ENCODE measurements around the gene MANSC4.
A peak's percentile ranks its signal among the peaks of the same experiment; 100 is the strongest.

The MANSC4 gene

DNA sequence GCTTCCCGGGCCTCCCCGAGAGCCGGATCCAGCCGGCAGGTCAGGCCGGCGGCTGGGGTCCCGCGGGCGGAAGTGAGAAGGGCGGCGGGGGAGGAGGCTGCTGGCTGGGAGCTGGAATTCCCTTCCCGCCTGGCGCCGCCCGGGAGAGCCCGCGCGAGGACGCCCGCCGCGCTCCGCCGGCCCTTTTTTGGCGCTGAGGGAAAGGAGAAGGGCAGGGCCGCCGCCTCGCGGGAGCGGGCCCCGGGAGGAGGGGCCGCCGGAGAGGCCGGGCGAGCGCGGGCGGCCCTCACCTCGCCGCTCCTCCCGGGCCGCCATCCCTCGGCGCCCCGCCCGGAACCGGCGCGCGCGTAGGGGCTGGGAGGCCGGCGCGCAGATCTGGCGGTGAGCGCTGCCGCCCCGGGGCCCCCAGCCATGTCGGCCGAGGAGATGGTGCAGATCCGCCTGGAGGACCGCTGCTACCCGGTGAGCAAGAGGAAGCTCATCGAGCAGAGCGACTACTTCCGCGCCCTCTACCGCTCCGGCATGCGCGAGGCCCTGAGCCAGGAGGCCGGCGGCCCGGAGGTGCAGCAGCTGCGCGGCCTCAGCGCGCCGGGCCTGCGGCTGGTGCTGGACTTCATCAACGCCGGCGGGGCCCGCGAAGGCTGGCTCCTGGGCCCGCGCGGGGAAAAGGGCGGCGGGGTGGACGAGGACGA, at the start of gene MANSC4, which contains the start of gene KLHL42:
Gene MANSC4 (minus strand): TSS at position 317 of the 692 bp plus-strand sequence. CDS start 8,960 bp downstream, outside the sequence.
Gene KLHL42 (plus strand): TSS at position 314 of the 692 bp plus-strand sequence. CDS start 98 bp downstream, at position 412.
- peak; percentile 51 for DNase-seq (ENCODE audit: low read depth)

DNA sequence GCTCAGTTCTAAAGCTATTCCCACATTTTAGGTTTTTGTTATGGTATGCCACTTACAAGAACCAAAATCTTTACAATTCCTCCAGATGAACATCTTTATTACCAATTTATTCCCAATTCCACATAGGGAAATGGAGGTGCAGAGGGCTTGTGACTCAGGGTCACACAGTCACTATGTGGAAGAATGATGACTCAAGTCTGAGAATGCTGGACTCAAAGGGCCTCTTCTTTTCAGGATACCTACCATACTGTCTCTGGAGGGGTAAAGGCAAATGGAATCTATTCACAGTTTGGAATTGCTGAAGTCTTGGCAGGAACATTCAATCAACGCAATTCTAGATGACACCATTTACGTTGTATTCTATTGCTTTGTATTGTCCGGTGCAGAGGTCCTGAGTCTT, 48.2 kb upstream of the MANSC4 start:
- no peak for DNase-seq (ENCODE audit: low read depth)

DNA sequence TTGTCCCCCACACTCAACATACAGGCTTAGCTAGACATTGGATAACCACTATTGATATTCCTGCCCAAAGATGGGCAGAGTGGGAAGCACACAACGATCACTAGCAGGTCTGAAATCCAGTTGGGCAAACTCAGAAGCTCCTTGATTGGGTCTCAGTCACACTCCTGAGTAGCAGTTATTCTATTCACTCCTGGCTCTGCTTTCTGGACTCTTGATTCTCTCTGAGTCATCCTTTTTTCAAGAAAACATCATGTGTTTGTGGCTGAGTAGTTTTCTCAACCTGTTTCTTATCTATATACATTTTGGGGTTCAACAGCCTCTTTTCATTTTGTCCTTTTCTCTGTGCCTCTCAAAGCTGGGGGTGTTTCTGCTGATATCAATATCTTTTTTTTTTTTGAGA, 46.0 kb upstream of the MANSC4 start:
- no peak for DNase-seq (ENCODE audit: low read depth)

DNA sequence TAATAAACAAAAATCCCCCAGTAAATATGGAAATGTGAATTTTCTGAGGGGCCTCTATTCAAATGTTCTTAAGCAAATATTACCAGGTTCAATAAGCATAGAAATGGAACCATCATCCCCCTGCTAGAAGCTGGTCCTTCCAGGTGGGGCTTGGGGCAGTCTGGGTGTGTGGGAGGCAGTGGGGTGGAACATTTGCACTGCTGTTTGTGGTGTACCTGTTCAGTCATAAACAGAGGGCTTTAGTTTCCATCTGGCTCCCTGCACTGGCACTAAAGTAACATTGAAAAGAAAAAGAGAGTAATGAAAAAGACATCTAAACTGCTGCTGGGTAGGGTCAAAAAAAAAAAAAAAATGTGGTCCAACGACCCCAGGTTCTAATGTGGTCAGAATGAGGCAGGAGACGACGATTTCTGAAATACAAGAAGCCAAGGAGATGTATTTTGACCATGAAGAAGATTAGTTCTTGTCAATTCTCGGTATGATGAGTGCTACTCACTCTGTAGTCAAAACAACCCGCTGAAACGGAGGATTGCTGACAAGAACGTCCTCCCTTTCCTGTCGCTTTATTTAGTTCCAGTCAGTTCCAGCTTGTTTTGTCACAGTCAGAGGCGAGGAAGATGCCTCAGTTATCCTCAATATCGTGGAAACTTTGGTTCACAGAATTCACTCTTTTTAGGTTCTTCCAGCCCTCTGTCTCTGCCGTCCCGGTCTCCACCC, 44.2 kb upstream of the MANSC4 start:
- DNase-seq (ENCODE audit: low read depth): no peak

DNA sequence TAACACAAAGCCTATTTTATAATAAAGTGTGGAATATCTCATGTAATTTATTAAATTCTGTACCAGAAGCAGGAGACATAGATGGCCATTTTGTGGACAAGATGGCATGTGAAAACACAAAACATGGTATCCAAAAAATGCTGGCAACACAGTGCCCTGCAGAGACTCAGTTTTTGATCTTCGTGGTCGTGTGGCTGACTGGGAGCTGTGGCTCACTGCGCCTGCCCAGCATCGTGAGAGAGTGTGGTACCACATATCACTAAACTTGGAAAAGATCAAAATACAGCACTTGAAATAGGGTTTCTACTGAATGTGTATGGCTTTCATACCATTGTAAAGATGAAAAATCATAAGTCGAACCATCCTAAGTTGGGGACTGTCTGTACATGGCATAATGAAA, 43.0 kb upstream of the MANSC4 start:
- DNase-seq (ENCODE audit: low read depth): no peak

DNA sequence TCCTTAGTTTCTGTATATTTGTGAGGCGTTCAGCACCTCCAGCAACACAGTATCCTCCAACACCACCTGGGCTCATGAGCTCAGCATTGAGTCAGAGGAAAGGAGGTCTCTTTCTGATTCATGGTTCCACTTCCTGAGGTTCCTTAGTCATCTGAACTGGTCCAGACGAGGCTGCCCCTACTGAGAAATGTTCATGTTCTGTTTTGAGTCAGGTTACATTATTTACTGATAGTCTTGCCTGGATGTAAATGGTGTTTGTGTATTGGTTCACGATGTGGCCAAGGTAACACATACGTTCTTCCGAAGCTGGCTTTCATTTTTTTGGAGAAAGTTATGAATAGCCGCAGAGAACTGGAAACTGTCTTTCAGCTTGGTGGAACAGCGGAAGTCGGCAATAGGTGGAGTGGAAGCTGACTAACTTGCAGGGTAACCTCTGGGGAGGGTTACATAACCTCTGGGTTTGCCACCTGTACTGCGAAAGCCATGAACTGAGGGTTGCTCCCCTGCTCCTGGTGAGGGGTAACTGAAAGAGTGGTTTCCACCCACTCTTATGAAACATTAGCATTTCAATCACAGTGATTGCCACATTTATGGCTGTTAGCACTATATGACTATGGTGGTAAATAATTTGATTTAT, 42.2 kb upstream of the MANSC4 start:
- peak; percentile 65 for DNase-seq (ENCODE audit: low read depth)

DNA sequence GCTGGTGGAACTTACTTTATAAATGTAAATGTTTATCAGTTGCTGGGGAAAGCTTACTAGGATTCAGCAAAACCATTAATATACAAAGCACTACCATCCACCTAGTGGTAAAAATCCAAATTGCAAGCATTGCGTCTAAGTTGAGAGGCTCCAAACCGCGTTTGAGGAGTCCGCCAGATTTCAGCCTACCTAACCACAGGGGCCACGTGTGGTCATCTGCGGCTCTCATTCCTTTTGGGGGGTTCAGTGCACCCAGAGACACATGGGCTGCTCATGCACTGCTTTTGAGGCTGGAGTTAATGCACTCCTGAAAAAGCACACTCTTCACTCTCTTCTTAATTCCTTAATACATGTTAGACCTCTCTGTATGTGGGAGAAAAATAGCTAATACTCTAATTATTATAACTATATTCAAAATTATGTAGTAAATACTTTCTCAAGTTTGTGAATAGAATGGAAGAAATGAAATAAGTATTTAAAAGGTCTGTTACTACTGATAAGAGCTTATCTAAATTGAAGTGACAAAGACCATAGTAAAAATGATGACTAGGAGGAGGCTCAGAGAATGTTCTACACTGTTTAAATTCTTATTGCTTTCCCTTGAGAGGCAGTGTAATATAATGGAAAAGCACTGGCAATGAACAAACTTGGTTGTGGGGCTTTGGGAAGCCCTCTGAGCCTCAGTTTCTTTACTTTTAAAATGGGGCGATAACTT, 41.4 kb upstream of the MANSC4 start:
- peak; percentile 13 for DNase-seq (ENCODE audit: low read depth)

DNA sequence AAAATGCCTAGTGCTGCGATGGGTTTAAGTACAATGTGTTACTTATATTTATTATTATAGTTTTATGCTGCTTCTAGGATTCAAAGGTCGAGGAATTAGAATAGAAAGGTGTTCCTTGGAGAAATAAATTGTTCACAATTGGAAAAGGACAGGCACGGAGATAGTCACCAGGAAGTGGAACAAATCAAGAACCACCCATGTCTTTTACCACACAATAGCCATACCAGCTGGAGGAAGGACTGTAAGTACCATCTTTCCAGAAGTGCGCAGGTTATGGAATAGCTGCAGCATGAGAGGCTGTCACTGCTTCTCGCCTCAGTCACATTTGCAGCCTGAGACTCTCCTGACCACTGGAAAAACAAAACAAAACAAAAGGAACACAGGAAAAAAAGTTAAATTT, 40.5 kb upstream of the MANSC4 start:
- DNase-seq (ENCODE audit: low read depth): no peak

DNA sequence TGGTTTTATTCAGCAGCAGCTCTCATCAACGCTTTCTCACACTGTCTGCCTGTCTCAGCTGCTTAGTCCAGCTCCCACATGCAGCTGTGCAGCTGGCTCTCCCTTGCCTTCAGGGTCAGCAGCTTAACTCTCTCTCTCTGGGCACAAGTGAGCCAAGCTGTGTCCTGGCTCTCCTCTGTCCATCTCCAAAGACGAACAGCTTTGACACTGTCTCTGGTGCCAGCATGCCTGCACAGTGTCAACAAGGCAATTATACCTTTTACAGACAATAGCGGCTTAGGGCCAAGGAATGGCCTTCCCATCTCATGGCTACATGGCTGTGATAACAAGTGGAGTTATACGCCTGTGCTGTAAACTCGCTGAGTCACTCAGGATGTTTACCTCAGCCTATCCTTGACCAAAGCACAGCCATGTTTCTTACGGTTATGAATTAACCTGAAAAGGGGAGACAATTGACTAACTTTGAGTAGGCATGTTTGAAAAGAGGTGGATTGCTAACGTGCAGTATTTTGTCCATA, 38.4 kb upstream of the MANSC4 start:
- no peak for DNase-seq (ENCODE audit: low read depth)

DNA sequence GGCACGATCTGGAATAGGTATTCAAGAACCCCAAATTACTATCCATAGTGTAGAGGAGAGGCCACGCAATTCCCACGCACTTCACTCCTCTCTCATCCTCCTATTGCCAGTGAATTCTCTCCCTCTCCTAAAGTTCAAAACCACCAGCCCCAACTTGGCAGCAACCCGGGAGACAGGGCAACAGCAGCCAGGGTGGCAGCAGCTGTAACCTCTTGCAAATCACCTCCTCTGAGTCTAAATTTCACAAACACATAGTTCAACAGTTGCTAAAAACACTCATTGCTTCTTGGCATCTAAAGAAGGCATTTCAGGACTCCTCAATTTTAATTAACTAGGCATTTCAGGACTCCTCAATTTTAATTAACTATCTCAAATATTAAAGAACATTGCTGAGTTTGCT, 37.7 kb upstream of the MANSC4 start:
- no peak for DNase-seq (ENCODE audit: low read depth)

DNA sequence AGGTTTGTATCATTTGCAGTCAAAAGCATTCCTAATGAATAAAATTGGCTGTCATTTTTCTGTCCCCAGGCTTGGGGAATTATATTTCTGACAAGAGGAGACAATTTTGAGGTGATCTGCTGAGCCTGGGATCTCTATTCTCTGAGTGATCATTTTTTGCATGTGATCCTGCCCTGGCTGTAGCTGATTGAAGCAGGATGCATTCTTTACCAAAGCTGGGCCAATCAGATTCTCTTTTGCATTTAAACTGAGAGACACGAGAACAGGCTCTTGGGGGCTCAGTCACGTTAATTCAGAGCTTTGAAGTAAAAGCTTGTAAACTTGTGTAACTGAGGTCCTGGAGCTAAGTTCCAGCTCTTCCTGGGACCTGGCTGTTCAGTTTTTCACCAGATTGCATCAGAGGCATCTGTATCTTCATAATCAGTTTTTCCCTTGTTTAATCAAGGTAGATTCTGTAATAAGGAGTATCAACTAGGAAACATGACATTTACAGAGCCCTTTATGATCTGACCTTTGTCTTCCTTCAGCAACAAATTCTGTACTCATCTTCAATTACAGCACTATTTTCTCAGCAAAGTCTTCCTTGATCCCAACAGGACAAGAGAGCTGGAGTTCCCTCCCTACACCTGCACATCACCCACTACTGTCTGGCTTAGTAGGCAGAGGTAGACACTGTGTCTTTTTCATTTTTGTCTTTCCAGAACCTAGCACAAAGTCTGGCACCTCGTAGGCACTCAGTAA, 35.0 kb upstream of the MANSC4 start:
- DNase-seq (ENCODE audit: low read depth): no peak

DNA sequence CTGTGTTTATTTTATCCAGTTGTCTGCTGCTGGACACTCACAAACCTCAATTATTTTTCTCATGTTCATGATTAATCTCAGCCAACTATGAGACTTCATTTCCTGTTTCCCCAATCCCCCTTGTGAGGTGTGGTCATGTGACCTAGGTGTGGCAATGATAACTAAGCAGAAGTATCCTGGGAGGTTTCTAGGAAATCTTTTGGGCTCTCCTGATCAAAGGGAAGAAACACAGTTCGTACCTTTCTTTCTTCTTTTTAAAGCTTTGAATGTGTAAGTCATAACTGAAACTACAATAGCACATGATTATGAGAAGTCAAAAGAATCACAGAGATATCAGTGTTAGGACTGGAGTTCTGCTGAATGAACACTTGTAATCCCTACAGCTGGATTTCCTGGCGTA, 34.4 kb upstream of the MANSC4 start:
- DNase-seq (ENCODE audit: low read depth): no peak

DNA sequence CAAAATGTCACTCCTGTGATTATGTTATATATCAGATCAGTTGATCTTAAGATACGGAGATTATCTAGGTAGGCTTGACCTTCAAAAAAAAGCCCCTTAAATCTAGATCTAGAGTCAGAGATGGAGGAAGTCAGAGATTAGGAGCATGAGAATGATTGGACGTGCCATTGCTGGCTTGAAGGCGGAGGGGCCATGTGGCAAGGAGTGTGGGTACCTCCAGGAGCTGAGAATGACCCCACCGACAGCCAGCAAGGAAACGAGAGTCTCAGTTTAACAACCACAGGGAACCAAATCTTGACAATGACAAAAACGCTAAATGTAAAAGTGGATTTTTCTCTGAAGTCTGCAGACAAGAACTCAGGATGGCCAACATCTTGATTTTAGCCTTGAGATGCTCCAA, 32.5 kb upstream of the MANSC4 start:
- no peak for DNase-seq (ENCODE audit: low read depth)

DNA sequence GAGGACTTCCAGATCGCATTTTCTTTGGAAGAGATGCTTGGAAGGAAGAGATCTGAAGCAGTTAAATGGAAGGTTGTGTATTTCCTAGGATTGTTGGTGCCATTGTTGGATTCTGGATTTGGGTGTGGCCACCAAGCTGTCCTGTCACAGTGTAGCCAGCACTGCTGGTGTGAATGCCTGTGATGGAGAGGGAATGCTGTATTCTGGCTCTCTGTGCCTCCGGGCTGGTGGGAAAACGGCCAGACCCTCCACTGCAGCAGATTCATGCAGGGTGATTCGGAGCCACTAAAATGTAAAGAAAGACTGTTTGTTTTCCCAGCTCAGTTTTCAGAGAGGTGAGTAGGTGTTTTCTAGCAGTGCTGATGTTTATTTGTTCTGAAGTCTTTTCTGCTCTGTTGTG, 30.7 kb upstream of the MANSC4 start:
- no peak for DNase-seq (ENCODE audit: low read depth)

DNA sequence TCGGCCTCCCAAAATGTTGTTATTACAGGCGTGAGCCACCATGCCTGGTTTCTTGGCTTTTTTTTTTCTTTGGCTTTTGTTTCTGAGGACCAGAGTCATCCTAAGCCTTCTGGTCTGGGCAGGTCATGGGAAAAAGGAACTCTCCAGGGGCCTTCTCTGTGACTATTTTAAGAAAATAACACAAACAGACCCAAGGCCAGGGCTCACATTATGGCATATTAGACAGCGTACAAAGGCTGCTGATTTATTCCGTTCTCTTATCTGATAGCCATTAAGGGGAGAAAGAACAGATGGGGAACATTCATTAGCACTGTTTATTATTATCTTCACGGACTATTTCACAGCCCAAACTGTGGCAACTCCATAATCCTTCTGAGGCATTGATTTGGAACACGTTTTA, 28.8 kb upstream of the MANSC4 start:
- no peak for DNase-seq (ENCODE audit: low read depth)

DNA sequence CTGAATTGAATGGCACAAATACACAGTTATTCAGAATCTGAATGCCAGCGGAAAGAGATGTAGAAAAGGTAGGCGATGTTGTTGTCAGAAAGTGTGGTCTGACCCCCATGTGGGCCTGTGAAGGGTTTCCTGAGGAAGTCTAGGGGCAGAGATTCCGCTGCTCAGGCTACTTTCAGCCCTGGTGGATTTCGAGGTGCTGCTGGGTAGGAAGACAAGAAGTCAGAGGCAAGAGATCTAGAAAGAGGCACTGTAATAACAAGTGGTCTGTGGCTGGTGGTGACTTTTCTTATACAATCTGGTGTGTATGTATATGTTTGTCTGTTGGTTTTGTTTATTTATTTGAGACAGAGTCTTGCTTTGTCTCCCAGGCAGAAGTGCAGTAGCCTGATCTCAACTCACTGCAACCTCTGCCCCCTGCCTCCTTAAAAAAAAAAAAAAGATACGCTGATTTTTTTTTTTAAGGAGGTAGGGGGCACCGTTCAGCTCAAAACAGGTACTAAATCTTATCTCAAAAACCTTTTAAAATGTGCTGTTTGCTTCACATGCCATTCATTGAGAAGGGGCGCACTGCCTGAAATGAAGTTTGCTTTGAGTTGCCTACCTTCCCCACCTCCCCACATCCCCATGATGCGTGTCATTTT, 27.1 kb upstream of the MANSC4 start:
- DNase-seq (ENCODE audit: low read depth): peak; percentile 13

DNA sequence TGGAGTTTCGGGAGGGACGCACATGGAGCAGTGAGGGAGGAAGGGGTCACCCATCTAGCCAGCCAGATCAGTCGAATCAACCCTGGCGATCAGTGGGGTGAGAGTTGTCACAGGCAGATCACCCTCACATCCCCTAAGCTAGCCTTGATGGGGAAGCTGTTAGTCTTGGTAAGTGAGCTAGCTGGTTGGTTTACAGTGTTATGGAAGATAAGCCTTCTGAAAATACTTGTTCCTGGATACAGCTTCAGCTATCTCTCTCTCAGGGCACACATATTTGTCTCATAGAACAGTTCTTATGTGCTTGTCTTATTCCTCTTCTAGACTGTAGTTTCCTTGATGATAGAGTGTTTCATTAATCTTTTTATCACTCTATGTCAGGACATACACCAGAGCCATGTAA, 26.2 kb upstream of the MANSC4 start:
- no peak for DNase-seq (ENCODE audit: low read depth)

DNA sequence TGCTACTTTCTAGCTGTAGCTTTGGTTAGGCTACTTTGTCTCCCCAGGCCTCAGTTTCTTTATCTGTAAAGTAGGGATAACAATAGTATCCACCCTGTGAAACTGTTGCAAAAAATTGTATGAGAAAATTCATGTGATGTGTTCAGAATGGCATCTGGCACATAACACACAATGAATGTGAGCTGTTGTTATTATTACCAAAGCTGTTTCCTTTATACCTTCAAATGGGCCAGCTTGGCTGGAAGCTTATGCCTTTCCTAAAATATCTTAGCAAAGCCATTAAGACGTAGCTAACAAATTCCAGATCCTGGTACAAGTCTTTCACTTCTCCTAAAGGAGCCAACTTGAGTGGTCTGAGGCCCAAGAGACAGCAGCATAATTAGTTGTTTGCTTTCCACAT, 25.2 kb upstream of the MANSC4 start:
- no peak for DNase-seq (ENCODE audit: low read depth)

DNA sequence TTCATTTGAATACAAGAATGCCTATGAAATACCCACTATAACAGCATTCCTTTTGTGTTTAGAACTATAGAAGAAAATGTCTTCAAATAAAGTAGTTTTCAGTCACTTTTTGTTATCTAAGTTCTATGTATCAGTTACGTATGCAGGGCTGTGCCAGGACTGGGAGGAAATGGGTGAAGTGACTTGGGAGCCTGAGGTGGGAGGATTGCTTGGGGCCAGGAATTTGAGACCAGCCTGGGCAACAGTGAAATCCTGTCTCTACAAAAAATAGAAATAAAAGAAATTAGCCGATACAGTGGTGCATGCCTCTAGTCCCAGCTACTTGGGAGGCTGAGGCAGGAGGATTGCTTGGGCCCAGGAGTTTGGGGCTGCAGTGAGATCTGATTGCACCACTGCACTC, 22.9 kb upstream of the MANSC4 start:
- no peak for DNase-seq (ENCODE audit: low read depth)

DNA sequence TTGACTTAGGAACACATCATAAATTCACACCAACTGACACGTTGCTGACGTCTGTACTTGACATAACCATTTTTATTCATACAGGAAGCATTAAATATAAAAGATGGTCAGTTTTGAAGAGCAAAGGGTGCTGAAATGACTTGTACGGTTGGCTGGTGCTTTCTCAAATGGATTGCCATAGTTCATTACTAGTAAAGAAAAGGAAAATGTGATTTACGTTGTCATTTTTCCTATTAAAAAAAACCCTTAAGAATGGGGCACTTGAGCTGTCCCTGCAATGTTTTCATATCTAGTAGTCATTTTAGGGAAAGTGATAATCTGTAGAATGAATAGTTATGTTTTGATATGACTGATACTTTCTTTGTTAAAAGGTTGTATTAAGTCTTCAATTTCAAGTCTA, 22.5 kb upstream of the MANSC4 start:
- DNase-seq (ENCODE audit: low read depth): no peak

DNA sequence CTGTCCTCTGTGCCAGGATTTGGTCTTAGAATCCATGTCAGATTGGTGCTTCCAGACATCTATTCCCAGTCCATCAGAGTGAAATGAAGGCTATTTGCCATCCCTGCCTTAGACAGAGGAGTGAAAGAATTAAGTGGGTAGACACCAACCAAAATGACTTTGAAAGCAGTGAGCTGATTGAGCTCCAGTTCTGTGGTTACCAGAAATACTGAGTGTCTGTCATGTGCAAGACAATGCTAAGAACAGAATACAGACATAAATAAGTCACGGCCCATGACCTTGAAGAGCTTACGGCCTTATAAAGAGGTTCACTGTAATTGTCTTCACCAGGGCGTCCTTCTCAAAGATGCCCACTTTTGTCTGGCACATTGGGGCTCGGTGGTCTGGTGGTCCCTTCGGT, 21.6 kb upstream of the MANSC4 start:
- DNase-seq (ENCODE audit: low read depth): no peak
